Cerebellar nuclear complex (tissue), 1 donor: ENCODE measurements around the gene CCDC71L.

Experiments
- DNase-seq, 2 experiments: peaks; one replicate each; lab custom pipeline; 2025; lab: John Stamatoyannopoulos, UW

The CCDC71L gene

DNA sequence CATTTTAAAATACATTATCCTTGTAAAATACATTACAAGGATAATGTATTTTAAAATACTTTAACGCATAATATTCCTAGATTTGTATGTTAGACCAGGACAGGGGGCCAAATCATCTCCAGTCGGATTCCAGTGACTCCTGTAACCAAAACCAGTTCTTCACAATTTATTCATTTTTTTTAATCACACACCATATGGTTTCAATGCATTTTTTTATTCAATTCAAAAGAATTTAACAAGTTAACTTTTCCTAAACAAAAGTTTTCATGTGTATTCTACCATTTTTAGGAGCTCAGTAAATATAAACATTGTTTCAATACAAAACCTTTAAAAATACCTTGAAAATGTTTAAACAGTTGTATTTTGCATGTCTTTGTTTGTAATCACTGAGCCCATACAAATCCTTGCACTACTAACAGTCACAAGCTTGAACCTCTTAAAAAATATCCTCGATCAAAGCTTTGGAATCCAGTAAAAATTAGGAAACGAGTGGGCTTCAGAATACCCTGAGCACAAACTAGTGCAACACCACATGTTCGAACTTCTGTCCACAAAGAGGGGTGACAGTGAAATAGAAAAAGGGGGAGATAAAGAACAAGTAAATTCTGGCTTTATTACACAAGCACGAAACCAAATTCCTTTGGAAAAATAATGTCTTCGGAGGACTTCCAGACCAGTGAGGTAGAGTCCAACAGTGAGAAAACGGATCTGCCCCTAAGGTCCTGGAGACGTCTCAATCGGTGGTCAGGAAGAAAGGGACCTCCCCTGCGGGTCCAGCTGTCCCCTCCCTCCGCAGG, 1.6 kb downstream of the CCDC71L start:
- DNase-seq: no peak

DNA sequence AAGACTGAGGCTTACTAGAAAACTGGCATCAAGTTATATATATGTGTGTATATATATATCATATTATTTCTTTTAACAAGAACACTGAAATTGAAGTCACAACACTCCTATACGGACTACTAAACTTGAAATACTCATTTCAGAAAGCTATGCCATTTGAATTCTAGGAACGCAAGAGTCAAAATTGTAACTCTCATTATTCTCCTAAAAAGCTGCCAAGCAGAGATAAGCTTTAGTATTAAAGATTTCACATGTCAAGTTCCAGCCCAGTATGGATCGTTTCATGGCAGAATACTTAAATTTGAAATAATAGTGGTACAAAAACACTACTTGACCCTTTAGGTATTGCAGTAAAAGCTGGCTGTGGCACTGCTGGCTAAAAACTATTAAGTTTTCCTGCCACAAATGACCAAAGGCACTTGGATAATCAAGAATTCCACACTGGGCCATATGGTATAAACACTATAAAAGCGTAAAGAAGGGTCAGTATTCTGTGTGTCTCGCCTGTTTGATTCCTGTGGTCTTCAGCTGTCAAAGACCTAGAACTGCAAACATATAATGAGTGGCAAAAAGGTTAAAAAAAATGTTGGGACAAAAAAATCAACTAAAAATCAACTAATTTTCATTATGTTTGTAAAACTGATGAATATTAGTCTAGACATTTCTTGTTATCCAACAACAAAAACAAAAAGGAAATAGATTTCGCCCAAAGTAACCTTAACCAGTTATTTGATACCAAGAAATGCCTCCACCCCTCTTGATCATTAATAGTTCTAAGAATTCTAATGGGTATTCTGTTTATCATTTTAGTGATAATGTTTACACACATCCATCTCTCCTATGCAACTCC, 2.4 kb downstream of the CCDC71L start:
- no peak for DNase-seq

- DNase-seq: no peak
Observed at GRCh38 chr7:106657085-106657991, 3.6 kb downstream of the CCDC71L start.

- no peak for DNase-seq
Observed at GRCh38 chr7:106655703-106656498, 5.1 kb downstream of the CCDC71L start.

DNA sequence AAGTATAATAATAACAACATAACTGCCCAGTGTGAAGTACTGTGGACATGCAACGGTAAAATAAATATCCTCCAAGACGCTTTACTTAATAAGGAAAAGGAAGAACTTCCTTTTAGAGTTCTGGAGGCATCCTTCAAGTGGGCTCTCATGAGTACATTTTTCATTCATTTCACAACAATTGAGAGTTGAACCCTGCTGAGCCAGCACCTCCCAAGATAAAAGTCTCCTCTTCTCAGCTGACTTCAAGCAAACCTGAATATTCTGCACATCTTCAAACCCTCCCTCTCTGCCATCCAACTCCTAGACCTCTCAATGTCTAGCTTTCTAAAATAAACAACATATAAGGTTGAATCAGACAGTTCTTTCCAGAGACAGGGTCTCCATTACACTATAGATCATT, 7.5 kb downstream of the CCDC71L start:
- no peak for DNase-seq

DNA sequence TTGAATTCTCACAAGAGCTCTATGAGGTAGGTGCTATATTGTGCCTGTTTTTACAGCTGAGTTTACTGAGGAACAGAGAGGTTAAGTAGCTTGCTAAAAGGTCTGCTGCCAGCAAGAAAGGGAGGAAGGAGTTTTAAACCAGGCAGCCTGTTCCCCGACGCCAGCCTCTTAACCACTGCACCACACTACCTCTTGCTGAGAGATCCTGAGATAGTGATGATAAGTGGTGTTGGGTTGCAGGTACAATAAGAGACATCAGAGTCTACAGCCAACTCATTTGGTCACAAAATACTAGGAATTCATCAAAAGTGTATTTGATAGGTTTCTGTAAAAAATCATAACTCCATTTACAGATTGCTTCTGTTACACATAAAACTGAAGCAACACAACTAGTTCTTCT, 8.0 kb downstream of the CCDC71L start:
- no peak for DNase-seq

- DNase-seq: no peak
Observed at GRCh38 chr7:106652092-106652491, 8.9 kb downstream of the CCDC71L start.

- no peak for DNase-seq
Observed at GRCh38 chr7:106646256-106646655, 14.7 kb downstream of the CCDC71L start.

DNA sequence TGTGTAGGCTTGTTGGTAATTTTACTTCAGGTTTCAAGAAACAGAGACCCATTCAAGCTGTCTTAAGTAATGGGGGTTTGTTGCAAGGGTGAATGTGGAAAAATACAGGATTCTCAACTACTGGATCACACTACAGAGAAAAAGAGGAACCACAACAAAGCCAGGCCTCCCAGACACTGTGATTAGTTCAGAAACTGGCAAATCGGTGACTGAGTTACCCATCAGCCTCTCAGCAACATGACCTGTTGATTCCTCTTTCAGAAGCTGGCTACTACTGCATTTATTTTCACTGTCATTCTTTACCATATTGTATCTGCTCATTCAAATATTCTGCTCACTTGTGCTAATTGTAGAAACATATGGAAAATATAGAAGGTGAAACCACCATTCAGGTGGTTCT, 16.0 kb downstream of the CCDC71L start:
- DNase-seq: no peak

GRCh38 chr7:106643216-106644000, 17.6 kb downstream of the CCDC71L start:
- DNase-seq: no peak

GRCh38 chr7:106641416-106641815, 19.5 kb downstream of the CCDC71L start:
- no peak for DNase-seq

GRCh38 chr7:106640368-106641141, 20.4 kb downstream of the CCDC71L start:
- no peak for DNase-seq

DNA sequence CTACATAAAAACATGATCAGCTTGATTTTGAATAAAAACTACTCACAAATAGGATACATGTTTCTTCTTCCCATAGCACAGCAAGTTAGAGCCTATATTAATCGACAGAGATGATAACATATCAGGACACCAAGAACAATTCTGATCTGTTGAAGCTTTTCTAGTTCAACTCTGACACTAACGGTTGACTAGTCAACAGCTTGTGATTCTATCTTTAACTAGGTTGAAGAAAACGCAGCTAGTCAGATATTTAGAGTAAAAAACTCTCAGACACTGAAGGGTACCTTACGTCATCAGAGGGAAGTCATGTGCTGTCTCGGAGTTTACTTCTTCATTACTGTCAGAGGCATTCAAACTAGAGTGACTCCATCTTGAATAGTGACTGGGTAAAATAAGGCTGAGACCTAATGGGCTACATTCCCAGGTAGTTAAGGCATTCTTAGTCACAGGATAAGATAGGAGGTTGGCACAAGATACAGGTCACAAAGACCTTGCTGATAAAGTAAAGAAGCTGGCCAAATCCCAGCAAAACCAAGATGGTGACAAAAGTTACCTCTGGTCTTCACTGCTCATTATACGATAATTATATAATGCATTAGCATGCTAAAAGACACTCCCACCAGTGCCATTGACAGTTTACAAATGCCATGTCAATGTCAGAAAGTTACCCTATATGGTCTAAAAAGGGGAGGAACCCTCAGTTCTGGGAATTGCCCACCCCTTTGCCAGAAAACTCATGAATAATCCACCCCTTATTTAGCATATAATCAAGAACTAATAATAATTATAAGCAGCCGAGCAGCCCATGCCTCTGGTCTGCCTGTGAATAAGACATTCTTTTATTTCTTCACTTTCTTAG, 21.3 kb downstream of the CCDC71L start:
- no peak for DNase-seq

DNA sequence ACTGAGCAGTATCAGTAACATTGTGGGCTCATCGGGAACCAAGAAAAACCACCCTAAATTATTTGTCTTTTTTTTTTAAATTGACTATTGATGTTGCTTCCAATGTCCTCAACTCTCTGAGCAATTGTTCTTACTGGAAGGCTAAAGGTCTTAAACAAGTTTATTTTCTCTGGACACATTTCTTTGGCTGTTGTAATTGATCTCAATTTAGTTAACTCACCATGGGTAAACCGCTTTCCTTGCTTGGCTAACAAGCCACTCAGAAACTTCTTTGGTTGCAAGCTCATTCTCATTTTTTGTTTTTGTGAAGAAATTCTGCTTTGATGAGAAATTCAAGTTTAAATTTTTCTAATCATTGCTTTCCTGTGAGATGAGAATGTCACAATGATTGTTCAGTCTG, 25.5 kb downstream of the CCDC71L start:
- no peak for DNase-seq

DNA sequence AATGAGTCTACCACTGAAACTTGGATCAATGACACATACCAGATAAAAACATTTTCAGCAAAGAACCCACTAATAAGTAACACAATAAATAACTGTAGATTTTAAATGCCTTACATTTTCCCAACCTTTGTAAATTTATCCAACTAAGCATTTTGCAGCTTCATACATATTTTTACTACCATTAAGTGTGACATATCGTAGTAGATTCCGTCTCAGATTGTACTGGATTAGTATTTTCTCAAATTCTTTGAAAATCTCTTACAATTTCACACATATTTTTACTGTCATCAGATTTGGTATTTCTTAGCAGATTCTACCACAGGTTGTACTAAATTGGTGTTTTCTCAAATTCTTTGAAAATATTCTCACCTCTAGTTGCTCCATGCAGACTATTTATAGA, 26.0 kb downstream of the CCDC71L start:
- DNase-seq: no peak

DNA sequence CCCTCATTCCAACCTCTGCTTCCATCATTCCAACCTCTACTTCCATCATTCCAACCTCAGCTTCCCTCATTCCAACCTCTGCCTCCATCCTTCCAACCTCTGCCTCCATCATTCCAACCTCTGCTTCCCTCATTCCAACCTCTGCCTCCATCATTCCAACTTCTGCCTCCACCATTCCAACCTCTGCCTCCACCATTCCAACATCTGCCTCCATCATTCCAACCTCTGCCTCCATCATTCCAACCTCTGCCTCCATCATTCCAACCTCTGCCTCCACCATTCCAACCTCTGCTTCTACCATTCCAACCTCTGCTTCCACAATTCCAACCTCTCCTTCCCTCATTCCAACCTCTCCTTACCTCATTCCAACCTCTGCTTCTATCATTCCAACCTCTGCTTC, 30.3 kb downstream of the CCDC71L start:
- DNase-seq: no peak

DNA sequence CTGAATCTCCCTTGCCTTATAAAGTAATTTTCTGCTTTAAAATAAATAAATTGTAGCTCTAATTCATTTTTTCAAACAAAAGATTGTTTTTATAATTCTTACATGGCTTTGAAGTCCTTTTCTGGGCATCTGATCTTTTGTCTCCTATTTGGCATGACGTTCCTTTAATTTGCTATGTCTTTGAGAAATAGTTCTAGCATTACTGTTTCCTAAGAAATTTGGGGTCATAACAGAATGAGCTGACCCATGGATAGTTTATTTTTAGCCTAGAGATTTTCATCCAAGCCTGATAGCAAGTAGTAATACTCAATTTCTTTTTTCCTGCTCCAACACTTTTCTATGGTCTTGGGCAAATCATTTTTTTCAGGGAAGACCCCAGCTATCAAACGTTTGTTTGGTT, 31.4 kb downstream of the CCDC71L start:
- DNase-seq: no peak

GRCh38 chr7:106626376-106627164, 34.4 kb downstream of the CCDC71L start:
- no peak for DNase-seq
